Panc1 (cell line): Measurements from ENCODE around the gene NAA11. TPM values are rescaled to one million over a fixed set of nuclear protein-coding genes. Genes with fewer than 3 reads are reported as not detected.

Experiments used
- ATAC-seq: fragments of 200-7000 bp; cut with Tn5 transposase; 2 replicates; pipeline ENCODE4 v1.9.1; 2020; ENCODE audit warnings: mild to moderate bottlenecking, moderate library complexity
- Bru-seq: library from RNA; stranded (reverse); fragments of 400-500 nt; gene quantifications from one replicate; lab custom pipeline; 2021; lab: Mats Ljungman, UMichigan
- BruChase-seq, 2 experiments: library from RNA; stranded (reverse); fragments of 400-500 nt; gene quantifications; one replicate each; lab custom pipeline; 2021; lab: Mats Ljungman, UMichigan
- BruUV-seq: library from RNA; stranded (reverse); fragments of 400-500 nt; replicated peaks from 2 replicates; lab custom pipeline; 2021; lab: Mats Ljungman, UMichigan
- CTCF ChIA-PET: fragments of 300-600 bp; sonication (Branson Sonifier 250); formaldehyde crosslinking; loops from one replicate; lab custom pipeline; 2022; ENCODE audit warnings: antibody characterized with exemption; lab: Charles Lee
- POLR2A ChIA-PET: fragments of 300-600 bp; sonication (Branson Sonifier 250); formaldehyde crosslinking; loops from one replicate; lab custom pipeline; 2022; ENCODE audit warnings: antibody characterized with exemption; lab: Charles Lee
- DNase-seq: peaks from one replicate; pipeline ENCODE4 v3.0.0-alpha.2; 2010; ENCODE audit warnings: low read depth, low spot score
- H3K27ac ChIP-seq: 2 replicates; pipeline ENCODE4 v1.5.1; 2011; ENCODE audit warnings: mild to moderate bottlenecking, low read length, inconsistent platforms
- H3K27me3 ChIP-seq: fragments of 200-500 bp; sonication (Bioruptor generic); 2 replicates; pipeline ENCODE4 v1.6.0; 2014; ENCODE audit warnings: low read length, inconsistent platforms; ENCODE audit not compliant: control insufficient read depth, insufficient read depth
- H3K36me3 ChIP-seq: fragments of 200-500 bp; sonication (Bioruptor generic); 2 replicates; pipeline ENCODE4 v1.5.1; 2014; ENCODE audit warnings: inconsistent platforms, mild to moderate bottlenecking, low read length, moderate library complexity; ENCODE audit not compliant: control insufficient read depth, insufficient read depth
- H3K4me1 ChIP-seq: 2 replicates; pipeline ENCODE4 v1.5.1; 2011; ENCODE audit warnings: inconsistent platforms, mild to moderate bottlenecking, low read length, moderate library complexity; ENCODE audit not compliant: control insufficient read depth, insufficient read depth
- H3K4me3 ChIP-seq, 2 experiments: 2 replicates each; pipeline ENCODE4 v1.5.1; 2011 to 2012; ENCODE audit warnings: low read depth in 2 of 2, low read length in 2 of 2, mild to moderate bottlenecking in 2 of 2, inconsistent platforms in 1 of 2, moderate library complexity in 1 of 2
- H3K9me3 ChIP-seq: fragments of 200-500 bp; sonication (Bioruptor generic); 2 replicates; pipeline ENCODE4 v1.5.1; 2014; ENCODE audit warnings: low read depth, mild to moderate bottlenecking, inconsistent platforms, low read length, moderate library complexity; ENCODE audit not compliant: control insufficient read depth, insufficient read depth
- CTCF ChIP-seq: fragments of 450-650 bp; IDR thresholded peaks from 2 replicates; pipeline ENCODE4 v1.5.1; 2017; ENCODE audit warnings: mild to moderate bottlenecking
- POLR2AphosphoS5 ChIP-seq: IDR thresholded peaks from 2 replicates; pipeline ENCODE4 v1.6.1; 2012; ENCODE audit warnings: mild to moderate bottlenecking, low read depth, low read length, moderate library complexity
- REST ChIP-seq, 2 experiments: IDR thresholded peaks; 2 replicates each; pipeline ENCODE4 v1.6.1; 2011 to 2012; ENCODE audit warnings: low read depth in 2 of 2, control low read depth in 1 of 2, low read length in 1 of 2, mild to moderate bottlenecking in 1 of 2, moderate library complexity in 1 of 2; ENCODE audit not compliant: insufficient read depth in 1 of 2
- SIN3A ChIP-seq: IDR thresholded peaks from 2 replicates; pipeline ENCODE4 v1.6.1; 2012; ENCODE audit warnings: low read depth, mild to moderate bottlenecking, low read length, moderate library complexity, borderline replicate concordance; ENCODE audit not compliant: insufficient read depth
- TCF7L2 ChIP-seq: IDR thresholded peaks from 2 replicates; pipeline ENCODE4 v1.6.1; 2011; ENCODE audit warnings: mild to moderate bottlenecking, low read depth, low read length, inconsistent platforms
- in situ Hi-C: cut with HindIII; loops from 2 replicates; pipeline ENCODE4 v1.10.0; 2016; ENCODE audit warnings: low sequenced_read_pairs, low pct_unique_long_range_greater_than_20kb
- intact Hi-C: fragments of 100-400 bp; cut with micrococcal nuclease; formaldehyde crosslinking; loops from one replicate; pipeline ENCODE4 v1.10.0; 2022; ENCODE audit not compliant: unreplicated experiment
- long read RNA-seq: library from polyadenylated mRNA; unstranded; transcript quantifications from one replicate; pipeline ENCODE4 v2.0.0, GENCODE V29; 2021; ENCODE audit not compliant: unreplicated experiment
- polyA plus RNA-seq: library from polyadenylated mRNA; unstranded; fragments of >200 nt; gene quantifications from one replicate; pipeline ENCODE4 v1.2.1, GENCODE V29; 2012; ENCODE audit warnings: missing spikeins; ENCODE audit not compliant: insufficient read length
- total RNA-seq: library from RNA; stranded (reverse); gene quantifications from one replicate; pipeline ENCODE4 v1.2.1, GENCODE V29; 2021; ENCODE audit not compliant: unreplicated experiment

Gene NAA11
- not detected for total RNA-seq
- not detected for polyA plus RNA-seq
- not detected for Bru-seq, nascent RNA
- not detected for BruChase-seq, experiment 1, labeled RNA remaining after a 2-hour chase
- not detected for BruChase-seq, experiment 2, labeled RNA remaining after a 6-hour chase
- long read RNA-seq: 0 reads

- no peaks in the 10 kb centered on the region for H3K9me3 ChIP-seq
- BruUV-seq: no TSS peak
- CTCF ChIA-PET: no interaction called here
- ATAC-seq (no peak), DNase-seq (no peak)
- no peaks in the 10 kb centered on the region for H3K4me1 ChIP-seq
- intact Hi-C loops (no loop called here), in situ Hi-C loops (no loop called here)
- H3K27me3 ChIP-seq: no peaks in the 10 kb centered on the region
- no peaks in the 10 kb centered on the region for H3K36me3 ChIP-seq
- no peak within 1 kb of the TSS for H3K4me3 ChIP-seq
- no peak within 1 kb of the TSS for H3K27ac ChIP-seq
- POLR2A ChIA-PET: no interaction called here
- TF ChIP-seq TCF7L2 (no peak), REST (IDR thresholded peaks at IDR 0.05; ENCODE audit: insufficient read depth in 1 of 2, low read depth in 2 of 2, low read length in 1 of 2) (no peak), SIN3A (no peak), CTCF (no peak), POLR2AphosphoS5 (no peak)
These were observed at the start of gene NAA11 for GRCh38 chr4:79325864-79326328. TSS of gene NAA11 (minus strand) at chr4:79326061. CDS start at chr4:79325877, 184 bp downstream.

GRCh38 chr4:79370026-79370425 lies 44.2 kb upstream of the NAA11 start:
- Histone ChIP-seq H3K9me3 (no peaks in the 10 kb centered on the region), H3K27me3 (no peaks in the 10 kb centered on the region), H3K27ac (no peak overlapping the region), H3K4me3 (no peak overlapping the region), H3K4me1 (no peaks in the 10 kb centered on the region), H3K36me3 (no peaks in the 10 kb centered on the region)
- CTCF ChIA-PET: no interaction called here
- in situ Hi-C loops (no loop called here), intact Hi-C loops (no loop called here)
- TF ChIP-seq CTCF (no peak), POLR2AphosphoS5 (no peak), SIN3A (no peak), REST (IDR thresholded peaks at IDR 0.05; ENCODE audit: insufficient read depth in 1 of 2, low read depth in 2 of 2, low read length in 1 of 2) (no peak)
- no TSS peak for BruUV-seq
- POLR2A ChIA-PET: no interaction called here
- DNase-seq: no peak
- no peak for ATAC-seq
